Kidney glomerular epithelial cell (primary cell): Measurements from ENCODE around the gene SERPINA12.
"Not testable (repeated sequence)": the region's sequence is repeated elsewhere in the genome, so short reads cannot be mapped to it uniquely, and the experiment has no call there.

Source experiments
- DNase-seq: peaks from one replicate; lab custom pipeline; 2025; lab: John Stamatoyannopoulos, UW

Gene SERPINA12

GRCh38 chr14:94538070-94538740 lies 28.9 kb upstream of the SERPINA12 start:
- DNase-seq, result no peak

GRCh38 chr14:94536836-94537235 lies 27.6 kb upstream of the SERPINA12 start:
- DNase-seq, result no peak

- DNase-seq, result no peak
Observed at GRCh38 chr14:94535506-94535905, 26.2 kb upstream of the SERPINA12 start.

- DNase-seq, result no peak
Observed at GRCh38 chr14:94532447-94532846, 23.2 kb upstream of the SERPINA12 start.

- no peak for DNase-seq
Observed at GRCh38 chr14:94531187-94531586, 21.9 kb upstream of the SERPINA12 start.

GRCh38 chr14:94524093-94524492 lies 14.8 kb upstream of the SERPINA12 start:
- DNase-seq, result no peak

GRCh38 chr14:94523265-94523664 lies 14.0 kb upstream of the SERPINA12 start:
- no peak for DNase-seq

- DNase-seq, result no peak
Observed at GRCh38 chr14:94522115-94522724, 13.0 kb upstream of the SERPINA12 start.

GRCh38 chr14:94521375-94522114 lies 12.3 kb upstream of the SERPINA12 start:
- no peak for DNase-seq

- DNase-seq, result no peak
Observed at GRCh38 chr14:94517641-94518257, 8.5 kb upstream of the SERPINA12 start.

- no peak for DNase-seq
Observed at GRCh38 chr14:94517248-94517640, 8.0 kb upstream of the SERPINA12 start.

GRCh38 chr14:94515856-94516255 lies 6.6 kb upstream of the SERPINA12 start:
- DNase-seq, result no peak

GRCh38 chr14:94515426-94515825 lies 6.2 kb upstream of the SERPINA12 start:
- DNase-seq, result no peak

GRCh38 chr14:94514351-94514750 lies 5.1 kb upstream of the SERPINA12 start:
- DNase-seq, result no peak

GRCh38 chr14:94510481-94510880 lies 1.2 kb upstream of the SERPINA12 start:
- DNase-seq, result not testable (repeated sequence)

GRCh38 chr14:94505641-94506040 lies 3.6 kb downstream of the SERPINA12 start:
- no peak for DNase-seq

- DNase-seq, result no peak
Observed at GRCh38 chr14:94505206-94505605, 4.1 kb downstream of the SERPINA12 start.

GRCh38 chr14:94501588-94502516 lies 7.4 kb downstream of the SERPINA12 start:
- DNase-seq, result no peak

GRCh38 chr14:94500264-94500663 lies 9.0 kb downstream of the SERPINA12 start:
- DNase-seq, result no peak

- no peak for DNase-seq
Observed at GRCh38 chr14:94499673-94500072, 9.6 kb downstream of the SERPINA12 start.

GRCh38 chr14:94498215-94498614 lies 11.1 kb downstream of the SERPINA12 start:
- DNase-seq, result no peak

- DNase-seq, result no peak
Observed at GRCh38 chr14:94494085-94494484, 15.2 kb downstream of the SERPINA12 start.
